SK-N-SH (cell line): ENCODE data around the gene RPH3AL.

Experiments
- CTCF ChIP-seq: fragments of 200-600 bp; sonication (generic); IDR thresholded peaks from 2 replicates; pipeline ENCODE4 v1.6.1; 2017; ENCODE audit warnings: antibody characterized with exemption, mild to moderate bottlenecking, moderate library complexity
- EP300 ChIP-seq, 2 experiments: IDR thresholded peaks; 2 replicates each; pipeline versions ENCODE4 v1.4.0 to v1.6.1; 2012; ENCODE audit warnings: borderline replicate concordance in 1 of 2, low read depth in 1 of 2, low read length in 1 of 2
- FOSL2 ChIP-seq: IDR thresholded peaks from 2 replicates; pipeline ENCODE4 v1.4.0; 2012; ENCODE audit warnings: low read depth, mild to moderate bottlenecking, moderate library complexity, borderline replicate concordance
- FOXJ3 ChIP-seq: sonication (generic); formaldehyde crosslinking; IDR thresholded peaks from 2 replicates; pipeline ENCODE4 v1.5.1; 2020; ENCODE audit warnings: mild to moderate bottlenecking, missing genetic modification reagents
- MEF2A ChIP-seq: IDR thresholded peaks from 2 replicates; pipeline ENCODE4 v1.4.0; 2012; ENCODE audit warnings: low read depth, borderline replicate concordance
- POLR2AphosphoS5 ChIP-seq: IDR thresholded peaks from 2 replicates; pipeline ENCODE4 v1.6.1; 2012; ENCODE audit warnings: low read depth, low read length
- SMC3 ChIP-seq: IDR thresholded peaks from 2 replicates; pipeline ENCODE4 v1.6.1; 2012; ENCODE audit warnings: low read depth, low read length, improper control_type of control experiment
- TCF12 ChIP-seq: IDR thresholded peaks from 2 replicates; pipeline ENCODE4 v1.4.0; 2012
- USF1 ChIP-seq: IDR thresholded peaks from 2 replicates; pipeline ENCODE4 v1.4.0; 2012; ENCODE audit warnings: low read depth, borderline replicate concordance

GRCh38 chr17:273981-274832 lies 78.4 kb downstream of the RPH3AL start:
- TF ChIP-seq CTCF, result no peak
- no peak for TF ChIP-seq FOXJ3 (CRISPR knock-in tag)
- no peak for TF ChIP-seq EP300 (IDR thresholded peaks at IDR 0.05; ENCODE audit: borderline replicate concordance in 1 of 2, low read depth in 1 of 2, low read length in 1 of 2)
- TF ChIP-seq TCF12, result no peak
- no peak for TF ChIP-seq SMC3
- TF ChIP-seq FOSL2, result no peak
- no peak for TF ChIP-seq USF1
- no peak for TF ChIP-seq MEF2A
- TF ChIP-seq POLR2AphosphoS5, result no peak
